ENCODE data around the gene FRMPD1.

The FRMPD1 gene

GRCh38 chr9:37784616-37785483 lies 134.1 kb downstream of the FRMPD1 start, which contains the start of gene EXOSC3:
Gene EXOSC3, minus strand, starts transcription at chr9:37785064. Its CDS starts 20 bp downstream, at chr9:37785044.
- peak; percentile 89 for DNase-seq

- no peak for DNase-seq
Observed at GRCh38 chr9:37787059-37787458, 136.3 kb downstream of the FRMPD1 start.

GRCh38 chr9:37788332-37788731 lies 137.6 kb downstream of the FRMPD1 start:
- no peak for DNase-seq

GRCh38 chr9:37790096-37790495 lies 139.3 kb downstream of the FRMPD1 start:
- DNase-seq, result no peak

- DNase-seq, result no peak
Observed at GRCh38 chr9:37792122-37792521, 141.4 kb downstream of the FRMPD1 start.

DNA sequence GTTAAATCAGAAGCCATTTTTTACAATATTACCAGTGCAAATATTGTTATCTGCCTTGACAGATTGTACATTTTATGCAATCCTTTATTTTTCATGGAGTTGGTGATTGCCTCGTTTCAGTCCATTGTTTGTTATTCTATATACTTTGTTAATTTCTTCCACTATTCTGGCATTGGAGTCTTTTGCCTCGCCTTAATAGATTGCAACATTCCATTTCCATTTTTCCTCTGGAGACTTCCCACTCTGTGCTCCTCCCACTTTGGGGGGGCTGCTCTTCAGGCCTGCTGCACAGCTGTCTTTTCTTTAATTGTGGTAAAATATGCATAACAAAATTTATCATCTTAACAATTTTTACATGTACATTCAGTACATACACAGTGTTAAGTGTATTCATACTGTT lies 145.5 kb downstream of the FRMPD1 start:
- DNase-seq, result no peak
